Astrocyte of the cerebellum (primary cell): ENCODE data around the gene LNP1.

Experiments used
- DNase-seq: peaks from one replicate; pipeline ENCODE4 v3.0.0-alpha.2; 2011; ENCODE audit warnings: low read depth
- H3K4me3 ChIP-seq: 2 replicates; pipeline ENCODE4 v1.5.1; 2011; ENCODE audit warnings: mild to moderate bottlenecking, low read depth, low read length, moderate library complexity
- CTCF ChIP-seq: IDR thresholded peaks from 2 replicates; pipeline ENCODE4 v1.5.1; 2012; ENCODE audit warnings: low read length, low read depth, moderate library complexity, mild to moderate bottlenecking; ENCODE audit errors: missing control alignments
- in situ Hi-C: cut with HindIII; loops from 2 replicates; pipeline ENCODE4 v1.10.0; 2017; ENCODE audit warnings: low sequenced_read_pairs

LNP1 gene

GRCh38 chr3:100404250-100404548, 2.9 kb downstream of the LNP1 start:
- no peak for TF ChIP-seq CTCF
- no peak for DNase-seq
- in situ Hi-C loops, result no loop called here
- H3K4me3 ChIP-seq, result no peak overlapping the region

- in situ Hi-C loops, result no loop called here
- H3K4me3 ChIP-seq, result no peak overlapping the region
- DNase-seq, result no peak
- no peak for TF ChIP-seq CTCF
These were observed 5.8 kb downstream of the LNP1 start for GRCh38 chr3:100407164-100407563.

- in situ Hi-C loops, result no loop called here
- TF ChIP-seq CTCF, result no peak
- no peak overlapping the region for H3K4me3 ChIP-seq
- no peak for DNase-seq
These were observed 6.7 kb downstream of the LNP1 start for GRCh38 chr3:100407977-100408532.

GRCh38 chr3:100411091-100411982, 10.0 kb downstream of the LNP1 start:
- H3K4me3 ChIP-seq, result no peak overlapping the region
- TF ChIP-seq CTCF, result no peak
- in situ Hi-C loops, result no loop called here
- no peak for DNase-seq

- no peak for TF ChIP-seq CTCF
- DNase-seq, result no peak
- no peak overlapping the region for H3K4me3 ChIP-seq
- in situ Hi-C loops, result no loop called here
These were observed 11.7 kb downstream of the LNP1 start for GRCh38 chr3:100412912-100413590.

GRCh38 chr3:100413613-100414012, 12.3 kb downstream of the LNP1 start:
- TF ChIP-seq CTCF, result no peak
- DNase-seq, result no peak
- no peak overlapping the region for H3K4me3 ChIP-seq
- in situ Hi-C loops, result no loop called here
